HG03045 (cell line): ENCODE data around the gene ADORA1.

ENCODE experiments used
- ATAC-seq: cut with Tn5 transposase; IDR thresholded peaks from one replicate; pipeline ENCODE4 v1.9.1; 2021; ENCODE audit warnings: mild to moderate bottlenecking, moderate library complexity; ENCODE audit not compliant: unreplicated experiment

ADORA1 gene

DNA sequence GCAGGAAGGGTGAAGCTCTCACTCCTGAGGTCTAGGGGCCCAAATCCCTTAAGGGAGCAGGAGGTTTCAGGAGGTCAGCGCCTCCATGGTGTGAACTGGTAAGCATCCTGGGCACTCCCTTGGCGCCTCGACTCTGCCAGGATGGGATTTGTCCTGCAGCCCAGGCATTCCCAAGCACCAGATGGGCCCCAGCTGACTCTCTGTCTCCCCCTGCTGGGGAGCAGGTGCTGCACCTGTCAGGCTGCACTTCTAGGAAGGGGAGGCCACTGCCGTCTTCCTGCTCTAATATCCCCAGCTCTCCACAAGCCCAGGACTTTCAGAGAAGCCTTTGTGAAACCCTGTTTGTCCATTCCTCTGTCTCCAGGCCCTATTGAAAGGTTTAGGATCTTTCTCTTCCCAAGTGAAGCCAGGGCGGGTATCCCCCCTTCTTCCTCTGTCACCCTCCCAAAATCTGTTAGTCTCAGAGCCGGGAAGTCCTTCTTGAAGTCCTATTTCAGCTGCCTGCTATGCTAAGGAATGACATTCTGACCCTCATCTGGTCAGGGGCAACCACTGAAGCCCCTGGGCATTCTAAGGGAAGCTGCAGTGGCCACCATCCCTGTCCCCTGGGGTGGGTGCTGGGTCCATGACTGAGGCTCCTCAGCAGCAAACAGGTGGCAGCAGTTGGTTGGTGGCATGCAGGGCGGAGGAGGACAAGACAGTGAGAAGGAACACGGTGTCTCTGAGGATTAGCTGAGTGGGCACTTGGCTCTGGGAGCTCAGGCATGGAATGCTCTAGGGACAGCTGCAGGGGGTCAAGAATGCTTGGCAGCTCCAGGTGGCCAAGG is 44.9 kb downstream of the ADORA1 start:
- no peak for ATAC-seq

DNA sequence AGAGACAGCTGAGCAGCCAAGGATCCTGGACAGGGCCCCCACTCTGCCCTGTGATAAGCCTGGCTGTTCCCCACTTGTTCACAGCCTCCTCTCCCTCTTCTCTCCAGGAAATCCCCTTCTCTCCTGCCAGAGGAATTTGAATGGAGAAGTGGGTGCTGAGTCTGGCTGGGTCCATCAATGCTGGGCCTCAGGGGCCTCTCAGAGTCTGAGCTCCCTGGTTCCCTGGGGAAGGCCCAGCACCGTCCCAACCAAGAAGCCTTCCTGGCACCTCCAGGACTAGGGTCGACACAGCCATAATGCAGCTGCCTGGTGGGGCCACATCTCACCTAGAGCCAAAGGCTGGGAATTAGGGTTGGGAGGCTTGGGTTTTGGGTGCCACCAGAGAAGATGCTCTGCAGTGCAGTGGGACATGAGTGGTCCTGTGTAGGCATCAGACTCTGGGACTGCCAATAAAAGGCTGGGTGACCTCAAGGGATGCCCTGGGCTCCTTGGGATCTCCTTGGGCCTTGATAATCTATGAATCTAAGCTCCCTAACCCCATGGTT is 45.6 kb downstream of the ADORA1 start:
- no peak for ATAC-seq

DNA sequence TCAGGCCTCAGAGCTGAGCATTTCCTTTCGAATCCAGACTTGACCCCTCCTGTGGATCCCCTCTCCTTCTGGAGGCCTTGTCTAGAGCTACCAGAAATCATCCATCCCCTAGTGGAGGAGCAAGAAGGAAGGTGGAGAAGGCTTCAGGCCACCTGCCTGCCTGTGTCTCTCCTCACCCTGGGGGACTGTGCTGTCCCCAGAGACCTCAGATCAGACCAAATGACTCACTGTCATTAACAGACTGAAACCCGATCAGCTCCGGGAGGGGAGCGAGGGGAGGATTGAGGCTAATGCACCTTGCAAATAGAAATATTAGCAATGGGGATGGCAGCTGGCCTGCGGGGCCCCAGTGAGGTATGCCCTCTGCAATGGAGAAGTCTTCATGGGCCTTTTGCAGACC is 46.0 kb downstream of the ADORA1 start:
- no peak for ATAC-seq

DNA sequence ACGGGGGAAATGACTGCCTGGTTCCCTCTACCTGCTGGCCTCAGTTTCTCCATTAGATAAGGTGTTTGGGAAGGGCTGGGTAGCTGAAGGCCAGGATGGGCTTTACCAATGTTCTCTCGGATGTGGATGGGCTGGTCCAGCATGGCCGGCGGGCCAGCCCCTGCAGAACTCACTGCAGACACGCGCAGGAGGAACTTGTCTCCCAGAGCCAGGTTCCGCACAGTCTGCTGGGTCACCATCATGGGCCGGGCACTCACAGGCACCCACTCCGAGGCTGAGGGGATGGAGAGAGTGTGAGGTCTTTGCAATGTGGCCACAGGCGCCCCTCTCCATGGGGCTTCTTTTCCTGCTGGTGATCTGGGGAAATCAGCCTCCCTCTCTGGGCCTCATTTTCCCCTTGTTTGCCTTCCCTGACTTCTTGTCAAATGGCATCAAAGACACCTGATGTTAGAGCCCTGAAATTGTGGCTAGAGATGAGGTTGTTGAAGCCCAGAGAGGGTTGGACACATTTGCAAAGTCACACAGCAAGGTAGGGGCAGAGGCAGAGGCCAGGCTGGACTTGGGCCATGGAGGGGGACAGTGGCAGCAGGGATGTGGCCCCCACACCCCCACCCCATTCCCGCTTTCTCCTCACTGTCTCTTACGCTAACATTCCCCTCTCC is 46.9 kb downstream of the ADORA1 start:
- no peak for ATAC-seq

DNA sequence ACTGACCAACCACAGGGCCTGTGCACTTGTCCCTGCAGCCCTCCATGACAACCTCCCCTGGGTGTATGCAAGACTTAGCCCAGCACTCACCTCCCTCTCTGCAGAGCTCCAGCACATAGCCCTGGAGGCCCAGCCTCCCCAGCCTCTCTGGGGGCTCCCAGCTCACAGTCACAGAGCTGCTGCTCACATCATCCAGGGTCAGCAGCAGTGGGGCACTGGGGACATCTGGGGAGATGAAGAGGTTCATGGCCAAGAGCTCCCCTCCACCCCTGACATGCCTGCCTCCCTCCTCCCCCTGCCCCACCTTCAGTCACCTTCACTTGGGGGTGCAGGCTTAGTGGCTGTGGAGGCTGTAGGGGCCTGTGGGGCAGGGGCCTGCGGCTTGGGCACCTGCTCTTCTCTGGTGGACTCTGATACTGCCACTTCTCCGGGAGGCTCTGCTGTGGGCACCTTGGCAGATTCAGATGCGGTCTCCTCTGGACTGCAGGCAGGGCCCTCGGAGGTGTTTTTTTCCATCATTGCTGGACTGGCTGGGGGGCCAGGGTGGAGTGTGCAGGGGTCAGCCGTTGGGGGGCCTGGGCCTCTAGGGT is 47.8 kb downstream of the ADORA1 start, which contains the start of gene MYBPH:
Gene MYBPH, minus strand, starts transcription at position 590 of the 590 bp plus-strand sequence. Its CDS starts 71 bp downstream, at position 519.
- no peak for ATAC-seq

DNA sequence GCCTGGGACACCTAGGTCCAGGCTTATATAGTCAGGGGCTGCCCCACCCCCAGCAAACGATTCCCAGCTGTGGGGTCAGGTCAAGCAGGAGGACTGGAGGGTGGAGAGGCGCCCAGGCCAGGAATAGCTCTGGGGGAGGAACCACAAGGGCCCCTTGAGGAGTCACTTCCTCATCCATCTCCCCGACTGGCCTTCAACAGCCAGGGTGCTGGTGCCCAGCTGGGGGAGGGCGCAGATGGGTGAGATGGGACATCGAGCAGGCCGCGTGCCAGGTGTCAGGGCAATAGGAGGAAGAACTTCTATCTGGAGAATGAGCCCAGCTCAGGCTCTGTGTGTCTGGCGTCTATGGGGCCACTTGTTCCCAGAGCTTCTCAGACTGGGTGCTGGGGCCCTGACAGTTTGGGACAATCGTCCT is 48.3 kb downstream of the ADORA1 start:
- no peak for ATAC-seq

DNA sequence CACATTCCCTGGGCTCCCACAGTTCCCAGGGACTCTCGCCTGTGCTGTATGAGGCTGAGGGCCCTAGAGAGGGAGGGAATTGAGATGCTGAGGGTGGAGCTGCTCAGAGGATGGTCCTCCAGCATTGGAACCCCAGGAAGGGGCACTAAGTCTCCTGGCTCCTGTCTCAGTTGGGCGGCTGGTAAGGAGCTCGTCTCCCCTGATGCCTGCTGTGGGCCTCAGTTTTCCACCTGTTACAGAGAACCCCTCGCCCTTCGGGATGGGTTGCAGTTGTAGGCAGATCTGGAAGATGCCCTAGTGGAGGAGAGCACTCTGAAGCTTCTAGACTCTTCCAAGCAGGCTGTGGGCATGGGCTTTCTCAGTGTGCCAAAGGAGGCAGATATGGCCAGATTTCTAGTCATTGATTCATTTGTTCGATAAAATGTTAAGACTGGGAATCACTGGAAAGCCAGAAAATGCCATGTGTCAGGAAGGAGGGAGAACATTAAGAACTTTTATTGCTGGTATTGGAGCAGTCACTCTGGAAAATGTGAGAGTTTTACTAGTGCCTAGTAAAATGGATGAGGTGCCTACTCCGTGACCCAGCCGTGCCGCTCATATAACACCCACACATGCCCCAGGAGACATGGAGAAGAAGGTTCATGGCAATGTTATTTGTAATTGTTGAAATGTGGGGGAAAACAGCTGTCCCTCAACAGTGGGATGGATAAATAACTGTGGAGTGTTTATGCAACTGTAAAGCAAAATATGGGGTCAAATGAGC is 48.9 kb downstream of the ADORA1 start:
- ATAC-seq: no peak

DNA sequence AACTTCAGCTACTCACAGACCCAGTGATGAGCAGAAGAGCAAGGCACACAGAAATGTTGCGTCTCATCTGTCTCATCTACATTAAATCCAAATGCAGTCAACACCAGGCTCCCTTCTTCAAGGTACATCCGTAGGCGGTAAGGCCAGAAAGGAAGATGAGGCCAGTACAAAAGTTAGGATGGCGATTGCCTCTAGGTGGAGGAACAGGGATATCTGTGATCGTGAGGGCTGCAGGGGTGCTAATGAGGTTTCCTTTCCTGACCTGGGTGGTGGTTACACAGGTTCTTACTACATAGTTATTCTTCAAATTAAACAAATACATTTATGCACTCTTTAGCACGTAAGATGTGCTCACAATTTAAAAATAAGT is 49.5 kb downstream of the ADORA1 start:
- no peak for ATAC-seq

DNA sequence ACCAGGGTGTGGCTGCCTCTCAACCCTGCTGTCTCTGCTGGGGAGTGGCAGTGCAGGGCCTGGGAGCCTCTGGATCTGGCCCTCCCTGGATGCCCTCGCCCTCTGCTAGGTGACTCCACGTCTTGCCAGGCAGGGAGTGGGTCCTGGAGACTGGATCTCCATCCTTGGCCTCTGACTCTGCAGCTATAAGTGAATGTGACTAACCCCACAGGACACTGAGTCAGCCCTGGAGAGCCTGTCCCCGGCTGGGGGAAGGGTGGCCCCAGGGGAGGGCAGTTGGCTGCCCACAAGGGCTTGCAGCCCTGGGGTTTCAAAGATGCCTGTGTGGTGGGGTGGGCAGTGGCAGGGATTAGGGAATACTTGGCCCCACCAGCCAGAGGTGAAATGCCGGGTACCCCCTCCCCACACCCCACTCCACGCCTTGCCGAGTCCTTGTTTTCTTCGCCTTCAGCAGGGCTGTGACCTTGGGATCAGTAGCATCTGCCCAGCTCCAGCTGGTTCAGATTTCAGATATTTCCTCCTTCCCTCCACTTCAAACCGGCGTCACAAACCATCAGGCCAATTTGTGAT is 50.0 kb downstream of the ADORA1 start:
- ATAC-seq: no peak

DNA sequence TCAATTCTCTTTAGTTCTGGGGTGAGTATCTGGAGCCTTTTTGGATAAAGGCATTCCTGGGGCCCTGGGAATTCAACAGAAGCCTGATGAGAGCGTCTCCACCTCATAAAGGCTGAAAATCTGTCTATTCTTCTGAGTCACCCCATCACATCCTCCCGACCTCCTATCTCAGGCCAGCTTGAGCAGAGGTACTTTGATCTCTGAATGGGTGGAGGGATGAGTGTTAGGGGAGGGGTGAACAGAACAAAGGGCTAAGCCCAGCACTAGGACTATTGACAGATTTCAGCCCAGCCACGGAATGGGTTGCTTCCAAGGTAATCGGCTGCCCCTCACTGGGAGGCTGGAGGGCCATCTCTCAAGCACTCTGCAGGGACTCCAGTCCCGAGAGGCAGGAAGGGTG is 50.6 kb downstream of the ADORA1 start:
- no peak for ATAC-seq

DNA sequence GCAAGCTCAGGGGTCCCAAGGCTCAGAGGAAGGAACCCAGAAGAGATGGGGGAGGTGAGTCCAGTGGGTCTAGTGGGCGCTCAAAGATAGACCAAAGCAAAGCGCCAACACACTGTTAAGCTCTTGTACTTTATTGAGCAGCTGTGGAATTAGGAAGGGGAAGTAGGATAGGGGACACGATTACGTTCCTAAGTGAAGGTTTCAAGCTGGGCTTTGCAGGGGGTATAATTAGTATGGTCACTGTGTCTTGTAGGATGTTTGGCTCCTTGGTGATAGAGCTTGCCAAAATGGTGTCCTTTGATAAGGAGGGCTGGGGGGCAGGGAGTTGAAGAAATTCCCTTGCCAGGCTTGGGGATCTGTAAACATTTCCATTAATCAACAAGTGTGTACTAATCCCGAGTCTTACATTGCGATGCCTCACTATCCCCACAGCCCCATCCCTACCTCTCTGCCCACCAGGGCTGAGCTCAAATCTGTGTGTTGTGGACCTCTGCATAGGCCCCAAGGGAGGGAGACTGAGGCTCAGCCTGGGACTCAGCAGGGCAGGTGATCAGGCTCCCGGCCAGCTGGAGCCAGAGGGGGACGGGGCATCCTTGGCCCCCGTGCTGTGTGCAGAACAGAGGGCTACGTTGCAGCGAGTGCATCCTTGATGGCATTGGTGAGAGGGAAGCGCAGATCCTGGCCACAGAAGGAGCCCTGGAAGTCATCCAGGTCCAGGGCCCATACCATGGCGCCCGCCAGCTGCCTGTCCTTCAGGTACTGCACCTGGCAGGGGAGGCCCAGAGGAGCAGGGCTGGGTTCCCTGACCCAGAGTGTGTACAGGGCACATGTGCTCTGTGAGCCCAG is 51.5 kb downstream of the ADORA1 start:
- no peak for ATAC-seq

DNA sequence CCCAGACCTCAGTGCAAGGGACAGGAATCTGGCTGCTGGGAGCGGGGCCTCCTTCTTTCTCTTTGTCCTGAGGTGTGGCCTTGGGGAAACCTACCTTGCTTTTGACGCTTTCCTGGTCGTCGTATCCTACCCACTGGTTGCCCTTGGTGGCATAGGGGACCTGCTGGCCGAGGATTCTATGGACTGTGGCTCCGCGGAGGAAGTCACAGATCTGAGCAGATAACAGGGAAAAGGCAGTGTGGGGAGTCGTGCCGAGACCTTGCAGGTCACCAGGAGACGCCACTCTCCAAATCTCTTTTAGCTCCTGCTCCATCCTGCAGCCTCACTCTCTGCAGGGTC is 52.1 kb downstream of the ADORA1 start:
- ATAC-seq: no peak

DNA sequence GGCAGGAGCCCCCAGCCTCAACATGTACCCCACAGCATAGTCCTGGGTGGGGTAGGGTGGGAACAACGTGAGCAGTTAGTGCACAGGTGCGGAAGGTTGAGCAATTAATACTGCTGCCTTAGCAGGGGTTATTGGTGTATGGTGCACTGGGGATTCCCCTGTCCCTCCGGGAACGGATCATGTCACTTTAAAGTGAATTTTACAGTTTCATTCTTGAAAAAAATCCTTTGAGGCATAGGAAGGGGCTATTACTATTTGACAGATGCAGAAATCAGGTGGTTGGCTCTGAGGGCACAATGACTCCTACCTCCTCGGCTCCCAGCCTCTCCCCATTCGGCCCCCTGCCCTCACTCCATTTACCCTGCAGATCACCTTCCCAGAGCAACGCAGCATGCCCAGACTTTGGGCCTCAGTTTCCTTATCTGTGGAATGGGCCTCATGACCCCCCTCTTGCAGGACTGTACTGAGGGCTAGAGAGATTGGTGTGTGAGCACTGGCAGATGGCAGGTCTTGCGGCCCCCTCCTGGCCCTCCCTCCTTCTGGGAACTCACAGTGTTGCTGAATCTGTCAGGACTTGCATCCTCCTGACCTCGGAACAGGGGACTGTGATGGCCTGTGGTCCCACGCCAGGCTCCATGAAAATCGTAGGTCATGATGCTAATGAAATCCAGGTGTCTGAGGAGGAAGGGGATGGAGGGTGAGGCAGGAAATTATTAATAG is 53.2 kb downstream of the ADORA1 start:
- no peak for ATAC-seq

DNA sequence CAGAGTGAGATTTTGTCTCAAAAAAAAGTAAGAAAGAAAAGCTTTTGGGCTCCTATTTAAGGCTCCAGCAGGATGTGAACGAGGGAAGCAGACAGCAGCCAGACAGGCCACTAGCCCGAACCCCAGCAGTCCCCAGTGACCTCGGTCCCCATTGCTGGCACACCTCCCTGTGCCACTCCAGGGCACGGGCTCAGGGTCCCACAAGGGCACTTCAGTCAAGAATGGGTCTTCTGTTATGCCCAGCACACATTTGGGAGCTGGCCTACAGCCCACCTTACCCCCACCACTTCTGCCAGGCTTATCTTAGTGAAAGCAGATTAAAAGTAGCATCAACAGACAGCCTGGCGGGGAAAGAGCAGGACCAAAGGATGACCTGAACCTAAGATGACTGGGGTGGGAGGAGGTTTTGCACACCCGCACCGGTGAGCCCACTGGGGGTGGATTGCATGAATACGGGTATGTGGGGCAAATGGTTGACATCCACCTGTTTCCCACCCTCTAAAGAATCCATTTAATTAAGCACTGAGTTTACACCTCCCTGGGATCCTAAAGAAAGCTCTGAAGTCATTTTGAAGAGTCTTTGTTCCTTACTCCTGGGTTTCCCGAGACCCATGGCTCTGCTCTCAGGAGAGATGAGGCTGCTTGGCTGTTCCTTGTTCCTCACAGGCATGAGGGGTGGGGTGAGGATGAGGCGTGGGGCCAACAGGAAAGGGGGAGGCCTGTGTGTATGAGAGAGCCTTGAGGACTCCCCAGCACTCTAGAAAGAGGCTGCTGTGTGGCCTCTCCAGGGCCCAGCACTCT is 54.3 kb downstream of the ADORA1 start:
- ATAC-seq: no peak

DNA sequence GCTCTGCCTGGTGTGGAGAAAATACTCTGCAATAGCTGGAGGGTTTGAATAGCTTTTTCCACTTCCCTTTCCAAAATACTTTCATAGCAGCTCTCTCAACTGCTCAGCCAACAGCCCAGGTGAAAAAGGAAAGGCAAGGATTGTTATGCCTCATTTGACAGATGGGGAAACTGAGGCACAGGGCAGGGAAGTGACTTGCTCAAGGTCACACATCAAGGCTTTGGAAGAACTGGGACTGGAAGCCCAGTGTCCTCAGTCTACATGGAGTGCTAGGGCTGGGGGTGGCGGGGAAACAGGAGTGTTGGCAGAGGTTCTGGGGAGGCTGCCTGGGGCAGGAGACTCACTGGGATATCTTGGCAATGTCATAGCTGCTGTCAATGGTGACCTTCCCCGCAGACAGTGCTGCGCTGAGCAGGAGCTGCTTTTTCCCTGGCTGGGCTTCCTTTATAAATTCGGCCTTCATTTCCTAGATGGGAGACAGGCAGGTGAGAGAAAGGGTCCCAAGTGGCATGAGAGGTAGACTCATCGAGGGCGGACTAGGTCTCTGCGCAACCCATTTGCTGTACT is 54.9 kb downstream of the ADORA1 start:
- no peak for ATAC-seq

DNA sequence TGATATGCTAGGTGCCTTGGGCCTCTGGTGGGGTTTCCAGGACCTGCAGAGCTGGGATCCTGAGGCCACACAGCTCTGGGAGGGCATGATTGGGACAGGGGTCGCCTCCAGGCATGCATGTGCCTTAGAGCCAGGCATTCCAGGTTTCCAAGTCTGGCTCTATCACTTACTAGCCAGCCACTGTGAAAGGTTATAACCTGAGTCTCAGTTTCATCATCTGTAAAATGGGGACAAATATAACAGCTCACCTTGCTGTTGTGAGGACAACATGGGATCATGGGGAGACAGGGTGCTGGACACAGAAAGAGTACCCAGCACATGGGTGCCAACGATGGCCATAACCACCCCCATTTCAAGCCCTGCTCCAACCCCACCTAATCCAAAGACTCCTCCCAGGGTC is 56.3 kb downstream of the ADORA1 start:
- ATAC-seq: no peak

DNA sequence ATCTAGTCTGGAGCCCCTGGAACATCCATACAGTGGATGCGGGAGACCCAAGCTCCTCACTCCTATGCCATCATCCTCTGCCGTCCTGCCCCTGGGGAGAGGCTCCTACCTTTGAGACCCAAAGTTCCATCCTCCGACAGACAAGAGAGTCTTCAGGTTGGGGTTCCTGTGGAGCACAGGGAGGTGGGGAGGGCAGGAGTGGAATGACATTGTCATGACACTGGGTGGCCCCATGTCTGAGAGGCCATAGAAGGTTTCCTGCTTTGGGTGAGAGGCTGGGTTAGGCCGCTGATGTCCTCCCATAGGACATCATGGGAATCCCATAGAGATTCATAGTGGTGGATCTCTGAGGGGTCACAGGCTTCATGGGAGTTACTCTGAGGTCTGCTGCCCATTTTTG is 56.9 kb downstream of the ADORA1 start:
- no peak for ATAC-seq

DNA sequence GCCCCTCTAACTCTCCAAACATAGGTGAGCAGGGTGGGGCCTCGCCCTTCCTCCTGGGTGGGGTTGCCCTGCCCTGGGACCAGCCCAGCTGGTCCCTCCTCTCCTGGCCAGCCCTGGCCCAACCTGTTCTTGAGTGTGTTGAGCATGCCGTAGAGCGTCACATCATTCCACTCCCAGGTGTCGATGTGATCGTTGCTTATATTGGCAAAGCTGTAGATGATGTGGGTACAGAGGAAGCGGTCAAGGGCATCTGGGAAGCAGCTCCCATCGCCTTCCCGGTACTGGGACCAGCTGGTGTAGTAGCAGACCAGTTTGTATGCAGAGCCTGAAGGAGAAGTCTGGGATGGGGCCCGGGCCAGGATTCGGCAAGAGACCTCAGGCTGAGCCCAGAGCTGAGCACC is 57.5 kb downstream of the ADORA1 start:
- ATAC-seq: no peak
